HG03342 (cell line): ENCODE measurements around the gene AP1M1.

Experiments used
- ATAC-seq: cut with Tn5 transposase; IDR thresholded peaks from one replicate; pipeline ENCODE4 v1.9.1; 2021; ENCODE audit warnings: mild to moderate bottlenecking, moderate library complexity; ENCODE audit not compliant: unreplicated experiment

AP1M1 gene

DNA sequence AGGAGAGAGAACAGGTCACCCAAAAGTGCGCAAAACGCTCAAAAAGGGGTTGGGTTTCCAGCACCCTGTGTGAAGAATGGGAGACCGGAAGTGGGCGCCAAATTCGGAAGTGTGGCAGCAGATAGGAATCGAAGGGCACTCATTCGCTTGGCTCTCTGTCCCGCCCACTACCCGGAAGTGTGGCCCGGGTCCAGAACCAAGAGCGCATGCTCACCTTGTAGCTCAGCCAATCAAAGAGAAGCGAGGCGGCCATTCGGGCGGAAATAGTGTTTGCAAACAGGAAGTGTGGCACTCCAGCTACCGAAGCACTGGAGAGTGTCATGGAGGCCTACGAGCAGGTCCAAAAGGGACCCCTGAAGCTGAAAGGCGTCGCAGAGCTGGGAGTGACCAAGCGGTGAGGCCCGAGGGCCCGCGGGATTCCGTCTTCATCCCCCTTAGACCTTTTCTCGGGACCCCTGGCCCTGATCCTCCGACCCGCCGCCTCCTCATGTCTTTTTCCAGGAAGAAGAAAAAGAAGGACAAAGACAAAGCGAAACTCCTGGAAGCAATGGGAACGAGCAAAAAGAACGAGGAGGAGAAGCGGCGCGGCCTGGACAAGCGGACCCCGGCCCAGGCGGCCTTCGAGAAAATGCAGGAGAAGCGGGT, 12.5 kb upstream of the AP1M1 start, which contains the start of gene FAM32A:
Gene FAM32A, plus strand, starts transcription at position 288 of the 645 bp plus-strand sequence. Its CDS starts 33 bp downstream, at position 321.
- ATAC-seq = peak; percentile 75

DNA sequence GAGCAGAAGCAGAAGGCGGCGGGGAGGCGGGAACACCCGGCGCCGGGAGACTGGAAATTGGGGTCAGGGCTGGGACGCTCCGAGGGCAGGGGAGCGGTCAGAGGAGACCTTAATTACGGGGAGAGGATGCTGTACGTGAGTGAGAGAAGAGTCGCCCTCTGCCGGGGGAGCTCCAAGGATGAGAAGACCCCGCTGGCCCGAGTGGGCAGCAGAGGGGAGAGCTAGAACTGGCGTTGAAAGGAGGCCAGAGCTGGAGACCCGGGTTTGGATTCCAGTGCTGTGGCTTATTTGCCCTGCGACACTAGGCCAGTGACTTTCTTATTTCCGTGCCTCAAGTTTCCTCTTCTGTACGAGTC, 12.0 kb upstream of the AP1M1 start:
- no peak for ATAC-seq

DNA sequence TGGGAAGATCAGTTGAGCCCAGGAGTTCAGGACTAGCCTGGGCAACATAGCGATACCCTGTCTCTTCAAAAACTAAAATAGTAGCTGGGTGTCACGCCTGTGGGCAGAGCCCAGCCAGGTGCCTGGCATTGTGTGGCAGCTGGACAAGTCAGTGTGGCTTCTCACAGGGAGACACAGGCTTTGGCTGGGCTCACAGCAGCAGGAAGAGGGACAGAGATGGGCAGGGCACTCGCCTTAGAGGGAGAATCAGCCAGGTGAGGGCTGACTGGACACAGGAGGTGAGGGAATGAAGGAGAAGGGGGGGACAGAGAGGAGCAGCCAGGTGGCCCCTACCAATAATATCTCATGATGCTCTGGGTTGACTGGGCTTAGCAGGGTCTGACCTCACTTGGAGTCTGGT, 9.2 kb upstream of the AP1M1 start:
- no peak for ATAC-seq

DNA sequence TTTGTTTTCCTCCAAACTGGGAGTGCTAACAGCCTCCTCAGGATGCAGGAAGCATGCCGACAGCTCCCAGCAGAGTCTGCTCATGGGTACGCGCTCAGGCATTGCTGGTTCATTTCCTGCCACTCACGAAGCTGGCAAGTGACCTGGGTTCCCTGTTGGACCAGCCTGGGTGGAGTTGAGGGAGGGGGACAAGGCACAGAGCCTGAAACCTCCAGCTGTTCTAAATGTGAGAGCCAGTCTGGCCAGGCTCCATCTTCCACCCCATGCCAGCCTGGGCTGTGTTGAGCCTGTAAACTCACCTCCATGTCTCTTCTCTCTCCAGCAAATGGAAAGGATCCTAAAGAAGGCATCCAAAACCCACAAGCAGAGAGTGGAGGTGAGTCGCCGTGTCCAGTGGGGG, 7.5 kb upstream of the AP1M1 start:
- ATAC-seq = no peak

DNA sequence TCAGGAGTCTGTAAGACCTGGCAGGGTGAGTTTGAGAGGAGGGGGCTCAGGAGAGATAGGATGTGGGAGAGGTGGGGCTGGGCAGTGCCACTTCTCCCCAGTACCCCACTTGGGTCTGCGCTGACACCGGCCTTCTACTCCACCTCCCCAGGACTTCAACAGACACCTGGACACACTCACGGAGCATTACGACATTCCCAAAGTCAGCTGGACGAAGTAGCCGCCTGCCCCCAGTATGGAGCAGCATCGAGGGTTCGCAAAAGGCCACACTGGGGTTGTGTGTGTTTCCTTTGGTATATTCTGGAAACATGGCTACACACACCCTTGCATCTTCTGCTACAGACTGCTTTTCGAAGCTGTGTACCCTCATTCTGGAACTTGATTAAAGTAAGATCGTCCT, 7.0 kb upstream of the AP1M1 start:
- no peak for ATAC-seq

DNA sequence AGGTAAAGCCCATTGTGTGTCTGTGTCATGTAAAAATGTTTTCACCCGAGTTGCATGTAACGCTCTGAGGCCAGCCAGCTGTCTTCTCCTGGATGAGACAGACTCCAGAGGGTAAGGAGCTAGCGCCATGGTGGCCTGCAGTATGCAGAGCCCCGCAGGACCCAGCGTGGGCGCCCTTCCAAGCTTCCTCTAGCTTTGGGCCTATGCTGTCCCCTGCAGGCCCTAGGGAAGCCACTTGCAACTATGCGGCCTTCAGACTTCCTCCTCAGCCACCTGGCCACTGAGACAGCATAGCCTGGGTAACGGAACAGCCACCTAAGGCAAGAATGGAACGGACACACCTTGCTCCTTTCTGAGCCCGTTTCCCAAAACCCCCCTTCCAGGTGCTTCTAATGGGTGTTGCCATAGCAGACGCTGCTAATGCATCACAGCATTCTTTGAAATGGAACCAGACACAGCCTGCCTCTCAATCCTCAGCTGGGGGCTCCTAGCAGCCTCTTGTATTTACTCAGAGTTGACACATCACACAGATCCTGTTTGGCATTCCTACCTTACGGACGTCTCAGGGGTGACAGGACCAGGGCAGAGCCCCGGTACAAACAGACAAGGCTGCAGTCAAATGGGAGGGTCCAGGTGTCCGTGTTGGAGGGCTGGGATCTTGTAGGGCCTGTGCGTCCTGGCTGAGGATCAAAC, 6.3 kb upstream of the AP1M1 start:
- ATAC-seq = no peak

GRCh38 chr19:16193466-16193865, 4.2 kb upstream of the AP1M1 start:
- no peak for ATAC-seq

DNA sequence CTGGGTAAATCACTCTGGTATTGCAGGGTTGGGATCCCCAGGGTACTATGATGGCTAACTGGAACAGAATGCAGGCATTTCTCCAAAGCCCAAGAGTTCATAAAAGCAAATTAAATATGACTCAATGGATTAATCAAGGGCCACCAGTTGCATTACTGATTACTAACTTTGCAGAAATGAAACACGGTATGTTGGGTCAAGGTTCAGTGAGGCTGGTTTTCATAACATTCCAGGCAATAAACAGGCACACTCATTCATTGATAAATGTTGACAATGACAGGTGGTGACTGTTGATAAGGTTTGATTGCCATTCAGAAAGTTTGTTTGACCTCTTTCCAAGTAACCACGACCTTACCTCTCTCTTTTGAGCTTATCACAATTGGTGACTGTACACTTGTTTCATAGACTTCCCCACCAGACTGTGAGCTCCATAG, 506 bp upstream of the AP1M1 start:
- no peak for ATAC-seq

GRCh38 chr19:16198370-16198651, 600 bp downstream of the AP1M1 start:
- no peak for ATAC-seq

DNA sequence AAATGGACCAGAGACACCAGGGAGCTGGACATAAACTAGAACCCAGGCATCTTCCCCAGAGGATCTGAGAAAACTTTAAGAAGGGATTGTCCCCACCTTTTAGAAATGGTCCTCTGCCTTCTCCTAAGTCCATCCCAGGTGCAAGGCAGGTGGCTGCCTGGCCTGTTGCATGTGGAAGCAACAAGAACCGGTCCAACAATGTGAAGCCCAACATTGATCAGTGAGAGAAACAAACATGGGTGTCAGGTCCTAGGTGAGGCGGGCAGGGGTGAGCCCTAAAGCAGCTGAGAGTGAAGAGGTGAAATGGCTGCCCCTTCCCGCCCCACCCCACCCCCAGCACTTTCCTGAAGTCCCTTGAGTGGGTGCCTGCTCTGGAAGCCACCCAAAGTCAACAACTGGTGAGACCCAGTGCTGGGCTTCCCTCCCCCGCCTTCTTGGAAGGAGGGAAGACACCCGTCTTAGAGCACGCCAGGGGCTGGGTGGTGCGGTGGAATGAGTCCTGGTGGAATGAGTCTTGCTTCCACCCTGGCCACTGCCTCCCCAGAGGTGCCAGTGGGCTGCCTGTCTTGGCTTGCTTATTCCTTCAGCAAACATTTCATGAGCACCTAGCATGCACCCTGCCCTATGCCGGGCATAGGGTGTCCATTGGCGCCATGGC, 1.7 kb downstream of the AP1M1 start:
- no peak for ATAC-seq

DNA sequence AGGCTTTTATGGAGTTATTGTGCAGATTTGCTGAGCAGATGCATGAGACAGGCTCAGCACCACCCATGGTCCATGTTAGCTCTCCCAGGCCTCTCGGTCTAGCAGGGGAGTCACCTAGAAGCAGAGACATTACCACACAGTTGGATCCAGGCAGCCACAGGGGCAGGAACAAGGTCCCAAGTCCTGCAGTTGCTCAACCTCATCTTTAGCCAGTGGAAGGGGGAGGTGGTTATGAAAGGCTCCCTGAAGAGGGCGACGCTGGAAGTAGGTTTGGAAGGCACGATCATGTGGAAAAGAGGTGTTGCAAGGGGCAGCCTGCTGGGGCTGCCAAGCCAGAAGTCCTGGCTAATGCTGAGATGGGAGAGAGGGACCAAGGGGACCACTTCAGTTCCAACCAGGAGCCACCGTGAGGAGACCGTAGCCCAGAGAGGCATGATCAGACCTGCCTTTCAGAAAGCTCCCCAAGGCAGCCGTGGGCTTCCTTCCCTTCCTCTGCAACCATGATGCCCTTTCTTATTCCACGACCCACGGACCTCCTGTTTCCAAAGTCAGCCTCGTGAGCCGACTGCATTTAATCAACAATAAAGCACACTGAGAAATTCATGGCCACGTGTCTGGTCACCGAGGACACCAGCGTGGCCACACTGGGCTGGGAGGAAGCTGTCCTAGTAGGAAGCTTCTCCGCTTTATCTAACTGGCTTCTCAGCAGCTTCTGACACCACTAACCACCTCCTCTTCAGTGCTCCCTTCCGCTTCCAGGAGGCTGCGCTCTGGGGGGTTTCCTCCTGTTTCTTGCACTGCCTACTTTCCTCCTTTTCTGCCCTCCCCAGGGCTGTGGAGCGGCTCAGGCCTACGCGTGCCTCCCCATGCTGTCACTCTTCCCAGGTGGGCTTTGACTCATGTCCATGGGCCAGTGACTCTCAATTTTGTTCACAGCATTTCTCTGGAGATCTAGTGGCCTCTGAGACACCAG, 2.6 kb downstream of the AP1M1 start:
- ATAC-seq = no peak

- no peak for ATAC-seq
Measured at GRCh38 chr19:16201011-16201391, 3.3 kb downstream of the AP1M1 start.

DNA sequence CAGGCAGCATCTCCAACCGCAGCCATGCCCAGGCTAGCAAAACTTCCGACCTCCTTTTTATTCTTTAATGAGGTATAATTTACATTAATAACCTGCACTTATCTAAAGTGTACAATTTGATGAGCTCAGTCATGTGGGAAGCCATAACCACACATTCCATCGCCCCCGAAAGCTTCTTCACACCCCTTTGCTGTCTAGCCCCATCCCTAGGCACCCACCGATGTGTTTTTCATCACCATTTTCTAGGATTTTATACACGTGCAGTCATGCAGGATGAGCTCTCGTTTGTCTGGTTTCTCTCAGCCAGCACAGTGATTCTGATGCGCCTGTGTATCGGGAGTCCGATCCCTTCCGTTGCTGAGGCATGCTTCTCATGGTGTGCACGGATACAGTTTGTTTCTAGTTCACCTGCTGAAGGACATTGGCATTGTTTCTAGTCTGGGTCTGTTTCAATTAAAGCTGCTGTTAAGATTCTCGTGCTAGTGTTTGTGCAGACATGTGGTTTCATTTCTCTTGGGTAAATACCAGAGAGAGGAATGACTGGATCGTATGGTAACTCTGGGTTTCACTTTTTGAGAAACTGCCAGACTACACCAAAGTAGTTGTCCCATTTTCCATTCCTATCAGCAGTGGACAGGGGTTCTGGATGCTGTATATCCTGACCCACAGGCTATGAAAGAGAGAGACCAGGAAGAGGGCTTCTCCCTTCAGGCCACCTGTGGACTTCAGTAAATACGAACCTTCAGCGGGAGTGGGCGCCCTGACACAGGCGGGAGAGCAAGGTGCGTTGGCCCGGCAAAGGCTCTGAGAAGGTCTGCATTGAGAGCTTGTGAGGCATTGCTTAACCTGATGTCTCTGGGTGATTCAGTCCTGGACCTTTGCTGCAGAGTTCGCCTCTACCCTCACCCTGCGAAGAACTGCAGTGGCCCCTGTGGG, 4.9 kb downstream of the AP1M1 start:
- ATAC-seq = no peak

DNA sequence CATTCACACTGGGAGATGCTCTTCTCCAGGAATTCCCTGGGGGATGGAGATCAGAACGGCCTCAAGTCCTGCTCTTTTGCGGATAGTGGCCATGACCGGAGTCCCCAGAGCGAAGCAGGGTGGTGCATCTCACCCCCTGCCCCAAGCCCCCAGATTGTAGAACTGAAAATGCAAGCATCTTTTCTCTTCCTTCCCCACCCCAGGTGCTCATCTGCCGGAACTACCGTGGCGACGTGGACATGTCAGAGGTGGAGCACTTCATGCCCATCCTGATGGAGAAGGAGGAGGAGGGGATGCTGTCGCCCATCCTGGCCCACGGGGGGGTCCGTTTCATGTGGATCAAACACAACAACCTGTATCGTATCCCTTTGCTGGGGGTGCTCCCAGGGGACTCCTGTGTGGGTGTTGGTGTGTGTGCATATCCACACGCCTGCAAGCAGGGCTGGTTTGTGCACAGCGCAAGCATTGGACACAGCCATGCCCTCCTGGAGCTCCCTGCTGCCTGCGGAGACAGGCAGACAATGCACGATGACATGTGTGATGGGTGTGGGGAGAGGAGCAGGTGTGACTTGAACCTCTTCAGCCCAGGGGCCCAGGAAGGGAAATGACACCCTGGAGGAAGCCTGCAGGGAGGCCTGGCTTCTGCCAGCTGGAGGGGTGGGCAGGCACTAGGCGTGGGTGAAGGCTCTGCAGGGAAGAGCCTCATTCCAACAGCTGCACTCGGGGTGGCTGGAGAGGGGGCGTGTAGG, 5.7 kb downstream of the AP1M1 start:
- no peak for ATAC-seq

DNA sequence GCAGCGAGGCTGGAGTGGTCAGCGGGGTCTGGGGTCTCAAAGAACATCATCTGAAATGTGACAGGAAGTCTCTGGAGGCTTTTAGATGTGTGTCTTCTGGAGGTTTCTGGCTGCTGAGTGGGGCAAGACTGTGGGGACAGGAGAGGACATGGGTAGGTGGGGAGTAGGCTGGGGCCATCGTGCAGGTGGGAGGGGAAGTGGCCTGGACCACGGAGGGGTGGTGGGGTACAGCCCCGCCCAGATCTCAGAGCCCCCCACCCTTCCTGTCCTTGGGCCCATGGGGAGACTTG, 6.2 kb downstream of the AP1M1 start:
- no peak for ATAC-seq

GRCh38 chr19:16205205-16206045, 7.7 kb downstream of the AP1M1 start:
- no peak for ATAC-seq

- ATAC-seq = no peak
Measured at GRCh38 chr19:16206046-16206605, 8.4 kb downstream of the AP1M1 start.

- no peak for ATAC-seq
Measured at GRCh38 chr19:16206637-16207036, 8.9 kb downstream of the AP1M1 start.

- ATAC-seq = no peak
Measured at GRCh38 chr19:16207063-16207462, 9.4 kb downstream of the AP1M1 start.
